NOMO-1 (cell line): ENCODE measurements around the gene RSBN1L.

Source experiments
- DNase-seq, 2 experiments: peaks; one replicate each; lab custom pipeline; 2025; ENCODE audit not compliant: unreplicated experiment in 2 of 2; lab: John Stamatoyannopoulos, UW

Gene RSBN1L

DNA sequence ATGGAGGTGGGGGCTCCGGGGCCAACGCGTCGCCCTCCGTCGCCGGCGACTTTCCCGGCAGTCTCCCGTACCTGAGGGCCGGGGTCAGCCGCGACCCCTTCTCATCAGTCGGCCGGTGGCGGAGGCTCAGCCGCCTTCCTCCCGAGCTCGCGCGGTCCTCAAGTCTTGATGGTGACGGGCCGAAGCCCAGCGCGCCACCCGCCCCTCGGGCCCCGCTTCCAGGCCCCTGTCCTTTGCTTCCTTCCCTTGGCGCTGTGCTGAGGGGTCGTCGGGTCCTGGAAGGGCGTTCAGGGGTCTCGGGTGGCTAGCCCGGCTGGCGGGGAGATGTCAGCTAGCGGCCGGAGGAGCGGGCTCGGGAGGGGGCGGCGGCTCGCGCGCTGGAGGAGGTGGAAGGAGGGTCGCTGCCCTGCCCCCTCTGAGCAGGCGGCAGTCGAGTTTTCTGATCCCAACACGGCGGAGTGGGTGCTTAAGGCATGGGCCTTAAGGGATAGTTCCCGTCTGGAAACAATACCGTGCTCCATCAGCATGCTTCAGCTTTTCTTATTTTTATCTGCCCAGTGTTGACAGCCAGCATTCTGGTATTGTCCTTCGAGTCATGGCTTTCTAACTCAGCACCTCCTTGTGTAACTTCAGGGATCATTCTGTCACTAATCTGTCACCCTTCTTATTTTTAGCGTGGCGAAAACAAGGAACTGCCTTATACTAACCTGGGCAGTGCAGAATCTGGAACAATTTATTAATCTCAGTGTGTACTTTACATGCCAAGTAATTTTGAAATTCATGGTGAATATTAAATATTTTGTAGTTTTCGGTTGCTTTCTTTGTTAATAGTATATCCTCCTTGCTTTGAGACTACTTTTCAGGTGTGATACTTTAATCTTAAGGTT lies 103.1 kb downstream of the RSBN1L start:
- peak; percentile 84 to 98 for DNase-seq

DNA sequence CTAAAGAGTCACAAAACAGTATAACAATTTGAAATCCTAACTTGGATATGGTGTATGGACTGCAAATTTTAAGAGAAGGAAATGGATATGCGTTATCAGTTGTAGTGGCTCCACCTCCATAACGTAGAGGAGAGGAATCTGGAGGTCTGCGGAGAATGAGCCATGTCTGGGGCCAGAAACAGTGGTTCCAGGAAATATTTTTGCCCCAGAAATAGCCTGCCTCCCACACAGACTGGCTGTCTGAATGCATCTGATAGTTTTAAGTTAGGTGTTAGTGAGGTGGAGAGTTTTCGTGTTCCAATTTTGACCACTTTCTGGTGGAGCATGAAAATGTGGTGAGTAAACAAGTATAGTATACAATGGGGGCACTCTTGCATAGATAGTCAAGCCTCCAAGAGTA lies 103.9 kb downstream of the RSBN1L start:
- DNase-seq = no peak

DNA sequence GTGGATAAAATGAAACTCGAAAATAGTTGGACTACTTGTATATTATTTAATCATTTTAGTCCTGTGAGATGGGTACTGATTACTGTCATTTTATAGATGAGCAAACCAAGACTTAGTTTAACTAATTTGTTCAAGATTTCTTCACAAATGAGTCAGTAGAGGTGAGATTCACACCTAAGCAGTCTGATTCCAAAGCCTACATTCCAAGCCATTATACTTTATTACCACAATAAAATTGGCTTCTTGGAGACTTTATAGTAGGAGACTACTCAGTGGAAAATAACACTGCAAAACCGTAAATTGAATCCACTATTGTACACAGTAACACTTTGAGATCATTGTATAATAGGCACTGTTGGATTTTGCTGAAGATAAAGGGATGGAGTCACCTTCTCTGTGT lies 104.5 kb downstream of the RSBN1L start:
- no peak for DNase-seq

DNA sequence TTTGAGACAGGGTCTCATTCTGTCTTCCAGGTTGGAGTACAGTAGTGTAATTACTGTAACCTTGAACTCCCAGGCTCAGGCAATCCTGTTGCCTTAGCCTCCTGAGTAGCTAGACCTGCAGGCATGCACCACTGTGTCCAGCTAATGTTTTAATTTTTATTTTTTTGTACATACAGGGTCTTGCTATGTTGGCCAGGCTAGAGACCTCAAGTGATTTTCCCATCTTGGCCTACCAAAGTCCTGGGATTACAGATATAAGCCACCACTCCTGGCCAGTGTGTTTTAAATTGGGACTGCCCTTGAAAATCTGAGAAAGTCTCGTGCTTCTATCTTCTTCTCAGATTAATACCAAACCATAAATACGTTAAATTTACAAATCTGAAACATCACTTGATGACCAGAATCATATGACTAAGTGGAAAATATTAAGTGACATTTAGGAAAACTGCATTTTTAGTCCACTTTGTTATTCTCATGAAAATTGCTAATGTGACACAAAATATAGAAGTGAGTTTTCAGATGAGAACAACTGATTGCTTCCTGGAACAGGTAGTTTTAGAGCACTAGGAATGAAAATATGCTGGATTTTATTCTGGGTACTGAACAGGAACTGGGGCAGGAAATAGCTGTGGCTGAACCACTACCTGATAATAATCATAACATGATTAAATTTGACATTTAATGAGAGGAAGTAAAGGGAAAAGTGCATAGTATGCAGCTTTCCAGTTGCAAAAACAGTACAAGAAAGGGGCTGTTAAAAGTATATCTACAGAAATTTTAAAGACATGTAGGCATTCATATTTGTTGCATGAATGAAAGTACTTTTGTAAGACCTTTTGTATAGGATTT lies 106.5 kb downstream of the RSBN1L start:
- peak in 1 of 2 experiments; percentile 32 for DNase-seq

DNA sequence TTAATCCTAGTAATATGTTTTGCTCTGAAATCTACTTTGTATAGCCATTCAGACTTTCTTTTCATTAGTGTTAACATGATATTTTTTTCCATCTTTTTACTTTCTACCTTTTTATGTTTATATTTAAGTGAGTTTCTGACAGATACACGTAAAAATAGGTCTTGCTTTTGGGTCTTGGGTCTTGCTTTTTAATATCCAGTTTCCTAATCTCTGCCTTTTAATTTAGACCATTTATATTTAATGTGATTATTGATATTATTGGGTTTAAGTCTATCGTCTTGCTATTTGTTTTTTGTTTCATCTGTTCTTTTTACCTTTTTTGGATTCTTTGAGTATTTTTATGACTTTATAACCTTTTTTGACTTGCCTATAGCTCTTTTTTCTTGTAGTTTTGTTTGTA lies 110.2 kb downstream of the RSBN1L start:
- DNase-seq = no peak

DNA sequence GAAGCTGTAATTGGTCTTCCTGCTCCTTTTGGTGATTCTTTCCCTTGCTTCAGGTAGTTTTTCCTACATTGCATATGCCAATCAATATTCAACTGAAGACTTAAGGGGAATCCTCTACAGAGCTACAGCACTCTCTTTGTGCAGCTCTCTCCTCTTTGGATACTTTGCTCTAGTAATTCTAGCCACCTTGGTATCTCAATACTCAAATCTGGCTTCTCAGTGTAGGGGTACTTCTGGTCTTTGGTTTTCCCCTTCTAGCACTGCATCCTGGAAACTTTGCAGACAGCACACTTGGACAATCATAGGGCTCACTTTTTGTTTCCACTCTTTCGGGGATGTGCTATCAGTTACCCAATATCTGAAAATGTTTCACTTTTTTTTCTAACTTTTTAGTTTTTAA lies 112.3 kb downstream of the RSBN1L start:
- no peak for DNase-seq

DNA sequence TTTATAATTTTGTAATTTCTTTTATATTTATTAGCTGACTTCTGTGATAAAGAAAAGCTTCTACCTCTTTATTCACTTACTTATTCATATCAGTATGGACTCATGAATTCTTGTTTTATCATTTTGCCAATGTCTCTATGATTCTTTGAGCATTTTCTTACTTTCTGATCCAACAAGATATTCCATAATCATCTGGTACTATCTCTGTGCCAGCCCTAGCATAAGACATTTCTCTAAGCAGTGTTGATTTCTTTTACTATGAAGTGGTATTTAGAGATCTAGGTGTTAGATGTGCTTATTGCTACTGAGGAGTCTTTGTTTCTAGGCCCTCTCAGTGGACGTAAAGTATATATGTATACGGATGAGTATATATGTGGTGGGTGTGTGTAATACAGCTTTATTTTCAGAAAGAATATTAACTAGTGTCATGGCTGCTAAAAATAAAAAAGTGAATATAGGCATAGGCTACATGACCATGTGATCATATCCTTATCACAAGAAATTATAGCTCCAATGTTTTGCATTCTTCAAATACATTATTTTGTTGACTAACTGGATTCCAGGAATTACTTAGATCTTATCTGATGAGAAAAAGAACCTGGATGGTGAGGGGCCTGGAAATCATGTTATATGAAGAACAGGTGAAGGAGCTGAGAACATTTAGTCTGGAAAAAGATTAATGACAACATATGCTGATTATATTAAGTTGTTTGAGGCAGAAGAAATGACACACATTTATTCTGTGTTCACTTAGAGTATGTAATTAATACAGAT lies 115.4 kb downstream of the RSBN1L start:
- no peak for DNase-seq

DNA sequence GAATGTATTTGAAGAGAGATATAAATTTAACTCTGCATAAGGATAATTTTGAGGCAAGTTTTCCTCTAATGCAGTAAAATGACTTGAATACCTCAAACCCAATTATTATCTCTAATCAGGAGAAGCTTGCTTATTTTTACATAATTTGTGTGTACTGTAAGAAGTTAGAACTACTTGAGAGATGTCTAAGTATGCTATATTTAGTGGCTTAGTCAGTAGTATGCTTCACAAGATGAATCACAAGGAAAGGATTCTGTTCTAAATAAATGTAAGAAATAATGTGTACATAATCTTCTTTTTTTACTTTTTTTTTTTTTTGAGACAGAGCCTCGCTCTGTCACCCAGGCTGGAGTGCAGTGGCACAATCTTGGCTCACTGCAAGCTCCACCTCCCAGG lies 116.0 kb downstream of the RSBN1L start:
- DNase-seq = no peak

DNA sequence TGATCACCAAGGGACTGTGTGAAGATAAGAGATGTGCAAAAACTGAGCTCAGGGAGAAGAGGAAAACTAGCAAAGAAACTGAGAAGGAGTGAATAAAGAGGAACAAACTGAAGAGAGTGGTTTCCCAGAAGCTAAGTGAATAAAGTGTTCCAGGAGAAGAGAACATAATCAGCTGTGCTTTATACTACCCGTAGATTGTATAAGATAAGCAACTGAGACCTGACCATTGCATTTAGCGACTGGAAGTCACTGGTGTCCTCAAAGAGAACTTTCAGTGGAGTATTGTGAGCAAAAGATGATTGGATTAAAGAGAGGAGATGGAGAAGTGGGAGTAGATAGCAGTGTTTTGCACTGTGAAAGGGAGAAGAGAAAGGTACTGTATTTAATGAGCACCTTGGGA lies 116.9 kb downstream of the RSBN1L start:
- DNase-seq = peak in 1 of 2 experiments; percentile 34

DNA sequence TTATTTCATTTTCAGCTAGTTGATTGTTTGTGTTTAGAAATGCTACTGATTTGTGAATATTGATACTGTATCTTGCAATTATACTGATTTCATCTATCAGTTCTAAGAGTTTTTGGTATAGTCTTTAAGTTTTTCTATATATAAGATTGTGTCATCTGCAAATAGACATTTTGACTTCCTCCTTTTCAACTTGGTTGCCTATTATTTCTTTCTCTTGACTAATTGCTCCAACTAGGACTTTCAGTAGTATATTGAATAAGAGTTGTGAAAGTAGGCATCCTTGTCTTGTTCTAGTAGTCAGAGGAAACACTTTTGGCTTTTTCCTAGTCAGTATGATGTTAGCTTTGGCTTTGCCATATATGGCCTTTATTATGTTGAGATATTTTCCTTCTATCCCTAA lies 122.8 kb downstream of the RSBN1L start:
- DNase-seq = peak; percentile 53 to 94

DNA sequence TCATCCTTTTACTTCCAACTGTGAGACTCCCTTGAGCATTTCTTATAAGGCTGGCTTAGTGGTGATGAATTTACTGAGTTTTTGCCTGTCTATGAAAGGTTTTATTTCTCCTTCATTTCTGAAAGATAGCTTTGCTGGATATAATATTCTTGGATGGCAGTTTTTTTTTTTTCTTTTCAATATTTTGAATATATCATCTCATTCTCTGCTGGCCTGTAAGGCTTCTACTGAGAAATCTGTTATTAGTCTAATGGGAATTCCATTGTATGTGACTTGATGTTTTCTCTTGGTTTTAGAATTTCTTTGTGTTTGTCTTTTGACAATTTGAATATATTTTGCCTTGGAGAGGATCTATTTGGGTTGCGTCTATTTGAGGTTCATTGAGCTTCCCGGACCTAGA lies 124.7 kb downstream of the RSBN1L start:
- no peak for DNase-seq

DNA sequence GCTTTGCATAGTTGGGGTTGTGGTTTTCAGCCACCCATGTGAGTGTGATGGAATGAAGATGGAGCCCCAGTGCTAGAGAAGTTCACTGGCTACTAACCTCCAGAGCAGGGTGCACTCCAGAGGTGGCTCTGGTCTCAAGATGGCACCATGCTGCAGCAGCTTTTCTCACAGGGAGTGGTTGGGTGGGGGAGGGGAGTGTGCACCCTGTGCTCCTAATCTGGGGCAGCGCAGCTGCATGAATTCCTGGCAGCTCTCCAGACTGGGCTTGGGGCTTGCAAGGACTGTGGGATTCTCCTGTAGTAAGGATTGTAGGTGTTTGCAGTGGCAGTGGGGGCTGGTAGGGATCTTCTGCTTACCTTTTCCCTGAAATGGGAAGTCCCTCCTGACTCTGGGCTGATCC lies 126.0 kb downstream of the RSBN1L start:
- no peak for DNase-seq

DNA sequence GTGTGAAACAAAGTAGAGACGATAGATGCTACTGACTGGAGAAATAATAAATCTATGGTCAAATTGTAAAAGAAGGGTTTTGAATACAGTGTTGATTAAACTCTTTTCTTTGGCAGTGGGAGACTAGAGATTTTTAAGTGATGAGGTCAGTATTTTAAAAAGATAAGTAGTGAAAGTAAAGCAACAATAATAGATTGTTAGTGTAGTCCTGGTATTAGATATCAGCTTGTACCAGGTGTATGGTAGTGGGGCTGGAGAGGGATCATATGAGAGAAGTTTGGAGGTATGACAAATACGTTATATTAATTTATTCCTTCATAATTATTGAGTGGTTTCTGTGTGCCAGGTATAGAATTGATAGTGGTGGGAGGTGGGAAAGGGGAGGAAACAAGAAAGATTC lies 127.5 kb downstream of the RSBN1L start:
- DNase-seq = no peak

DNA sequence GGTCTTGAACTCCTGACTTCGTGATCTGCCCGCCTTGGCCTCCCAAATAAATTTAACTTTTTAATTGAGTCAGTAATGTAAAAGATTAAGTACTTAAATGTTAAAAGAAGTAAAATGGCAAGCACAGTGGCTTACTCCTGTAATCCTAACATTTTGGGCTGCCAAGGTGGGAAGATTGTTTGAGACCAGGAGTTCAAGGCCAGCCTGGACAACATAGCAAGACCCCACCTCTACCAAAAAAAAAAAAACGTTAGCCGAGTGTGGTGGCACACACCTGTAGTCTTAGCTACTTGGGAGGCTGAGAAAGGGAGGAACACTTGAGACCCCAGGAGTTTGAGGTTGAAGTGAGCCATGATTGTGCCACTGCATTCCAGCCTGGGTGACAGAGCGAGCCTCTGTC lies 128.4 kb downstream of the RSBN1L start:
- no peak for DNase-seq

DNA sequence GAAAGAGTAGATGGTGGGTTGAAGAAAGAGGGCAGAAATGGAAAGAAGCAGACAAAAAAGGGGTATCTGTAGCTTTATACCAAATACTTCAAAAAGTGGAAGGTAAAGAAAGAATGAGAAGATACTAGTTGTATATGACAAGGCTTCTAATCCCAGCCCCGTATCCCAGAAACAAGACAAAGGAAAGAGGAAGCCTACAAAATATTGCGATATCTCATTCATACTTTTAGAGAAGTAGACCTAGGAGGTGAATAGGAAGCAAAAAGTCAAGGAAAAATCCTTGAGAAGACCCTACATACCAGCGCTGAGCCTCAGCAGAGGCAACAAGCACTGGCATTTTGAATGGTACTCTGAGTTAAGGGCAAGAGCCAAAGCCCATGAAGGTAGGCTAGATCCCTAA lies 128.9 kb downstream of the RSBN1L start:
- DNase-seq = peak; percentile 38 to 57

DNA sequence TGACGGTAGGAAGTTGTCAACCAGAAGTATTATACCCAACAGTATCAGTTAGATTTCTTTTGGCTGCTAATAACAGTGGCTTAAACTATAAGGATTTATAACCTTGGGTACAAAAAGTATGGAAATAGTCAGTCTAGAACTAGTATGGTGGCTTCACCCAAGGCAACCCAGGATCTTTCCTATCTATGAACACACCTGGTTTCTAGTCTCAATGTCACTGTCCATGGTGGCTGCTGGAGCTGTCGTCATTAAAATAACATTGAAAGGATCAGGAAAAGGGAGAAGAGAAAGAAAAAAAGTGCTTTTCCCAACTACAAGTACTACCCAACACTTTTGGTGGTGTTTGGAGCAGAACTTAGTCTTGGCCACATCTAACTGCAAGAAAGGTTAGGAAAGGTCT lies 130.0 kb downstream of the RSBN1L start:
- no peak for DNase-seq

DNA sequence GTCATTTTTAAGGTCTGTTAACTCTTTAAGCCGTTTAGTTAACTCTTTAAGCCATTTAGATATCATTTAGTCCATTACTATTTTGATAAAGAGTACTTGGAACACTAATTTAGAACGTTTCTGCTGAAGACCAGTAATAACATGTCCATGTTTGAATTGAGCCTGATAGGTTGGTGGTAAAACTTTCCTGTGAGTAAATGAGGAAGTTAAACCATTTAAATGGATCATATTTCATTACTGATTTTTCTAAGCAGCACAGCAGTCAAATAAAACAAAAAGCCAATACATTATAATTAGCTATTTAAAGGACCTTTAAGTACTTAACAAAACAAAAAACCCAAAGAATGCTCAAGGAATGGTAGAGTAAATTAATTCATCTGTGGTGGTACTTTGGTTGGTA lies 131.7 kb downstream of the RSBN1L start:
- peak; percentile 35 to 80 for DNase-seq

DNA sequence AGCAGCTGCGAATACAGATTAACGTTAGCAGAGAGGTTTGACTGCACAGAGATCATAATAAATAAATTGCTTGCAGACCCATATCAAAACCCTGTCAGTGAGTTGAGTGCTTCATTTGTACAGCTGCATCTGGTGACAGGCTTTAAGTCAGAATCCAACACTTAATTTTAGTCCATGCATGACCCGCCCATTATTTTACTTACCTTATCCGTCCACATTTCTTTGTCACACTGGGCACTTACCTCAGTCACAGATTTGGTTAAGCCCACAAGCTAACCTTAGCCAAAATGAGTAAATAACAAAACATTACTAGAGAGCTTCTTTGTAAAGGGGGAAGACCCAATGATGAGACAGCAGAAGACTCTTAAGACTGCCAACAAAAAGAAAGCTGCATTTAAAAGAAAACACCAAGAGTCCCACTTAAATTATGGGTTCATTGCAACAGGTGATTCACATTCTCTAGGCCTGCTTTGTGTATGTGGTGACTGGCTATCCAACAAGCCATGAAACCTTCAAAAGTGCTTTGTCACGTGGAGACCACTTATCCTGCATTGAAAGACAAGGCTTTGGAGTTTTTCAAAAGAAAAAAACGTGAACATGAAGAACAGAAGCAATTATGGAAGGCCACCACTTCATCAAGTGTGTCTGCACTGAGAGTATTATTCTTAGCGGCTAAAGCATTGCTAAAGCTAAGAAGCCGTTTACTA lies 134.5 kb downstream of the RSBN1L start:
- DNase-seq = no peak

DNA sequence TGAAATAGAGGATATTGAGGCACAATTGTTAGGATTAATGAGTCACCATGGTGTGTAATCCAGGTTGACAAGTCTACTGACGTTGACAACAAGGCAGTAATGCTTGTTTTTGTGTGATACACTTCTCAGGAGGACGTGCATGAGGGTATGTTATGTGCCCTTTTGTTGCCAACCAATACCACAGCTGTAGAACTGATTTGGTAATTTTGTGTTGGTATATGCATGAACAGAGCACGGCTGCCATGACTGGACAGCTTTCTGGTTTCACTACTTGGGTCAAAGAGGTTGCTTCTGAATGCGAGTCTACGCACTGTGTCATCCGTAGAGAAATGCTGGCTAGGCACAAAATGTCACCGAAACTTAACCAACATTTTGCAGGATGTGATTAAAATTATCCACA lies 135.2 kb downstream of the RSBN1L start:
- no peak for DNase-seq

DNA sequence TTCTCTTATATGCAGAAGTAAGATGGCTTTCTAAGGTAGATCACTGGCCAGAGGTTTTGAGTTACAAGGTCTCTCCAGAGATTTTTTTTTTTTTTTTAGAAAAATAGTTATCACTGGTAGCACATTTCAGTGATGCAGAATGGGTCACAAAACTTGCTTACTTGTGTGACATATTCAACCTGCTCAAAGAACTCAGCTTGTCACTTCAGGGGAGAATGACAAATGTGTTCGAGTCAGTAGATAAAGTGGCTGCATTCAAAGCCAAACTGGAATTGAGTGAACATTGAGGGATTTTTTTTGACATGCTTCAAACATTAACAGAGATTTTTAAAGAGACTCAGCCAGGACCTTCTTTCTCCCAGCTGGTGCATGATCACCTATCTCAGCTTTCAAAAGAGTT lies 135.7 kb downstream of the RSBN1L start:
- DNase-seq = no peak
